ENCODE measurements around the gene NELL2.
"Not testable (repeated sequence)": the region's sequence is repeated elsewhere in the genome, so short reads cannot be mapped to it uniquely, and the experiment has no call there.

Gene NELL2
- total RNA-seq, result 0 to 3.4 (median 0.02) reads per million in 17 experiments

- peak in 2 of 4 experiments; percentile 1 to 2 for DNase-seq
Observed at GRCh38 chr12:44875954-44876543, at the start of gene NELL2. Gene NELL2 (minus strand): TSS chr12:44876315. CDS start chr12:44875869, 446 bp downstream.

- no peak for DNase-seq
Observed at GRCh38 chr12:44921736-44922135, 45.6 kb upstream of the NELL2 start.

GRCh38 chr12:44917141-44917540 lies 41.0 kb upstream of the NELL2 start:
- DNase-seq, result no peak

- no peak for DNase-seq
Observed at GRCh38 chr12:44915958-44916357, 39.8 kb upstream of the NELL2 start.

DNA sequence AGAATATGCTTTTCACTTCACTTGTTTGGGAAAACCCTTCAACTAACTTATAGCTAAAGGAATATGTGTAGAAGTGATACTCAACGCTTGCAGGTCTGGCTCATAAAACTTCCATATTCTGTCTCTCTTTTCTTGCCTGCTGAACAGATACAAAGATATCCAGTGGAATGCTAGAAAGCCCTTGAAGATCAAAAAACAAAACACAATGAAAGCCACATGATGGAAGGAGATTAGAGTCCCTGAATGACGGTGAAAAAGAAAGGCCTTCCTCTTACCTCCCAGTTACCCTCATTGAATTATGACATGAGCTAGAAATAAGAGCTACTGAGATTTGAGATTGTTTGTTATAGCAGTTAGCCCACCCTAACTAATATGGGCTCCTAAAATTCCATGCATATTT lies 28.2 kb upstream of the NELL2 start:
- no peak for DNase-seq

DNA sequence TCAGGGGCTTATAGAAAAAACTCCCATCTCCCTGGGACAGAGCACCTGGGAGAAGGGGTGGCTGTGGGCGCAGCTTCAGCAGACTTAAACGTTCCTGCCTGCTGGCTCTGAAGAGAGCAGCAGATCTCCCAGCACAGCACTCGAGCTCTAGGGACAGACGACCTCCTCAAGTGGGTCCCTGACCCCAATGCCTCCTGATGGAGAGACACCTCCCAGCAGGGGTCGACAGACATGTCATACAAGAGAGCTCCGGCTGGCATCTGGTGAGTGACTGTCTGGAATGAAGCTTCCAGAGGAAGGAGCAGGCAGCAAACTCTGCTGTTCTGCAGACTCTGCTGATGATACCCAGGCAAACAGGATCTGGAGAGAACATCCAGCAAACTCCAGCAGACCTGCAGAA lies 22.0 kb upstream of the NELL2 start:
- not testable (repeated sequence) for DNase-seq

- no peak for DNase-seq
Observed at GRCh38 chr12:44889926-44890325, 13.8 kb upstream of the NELL2 start.

DNA sequence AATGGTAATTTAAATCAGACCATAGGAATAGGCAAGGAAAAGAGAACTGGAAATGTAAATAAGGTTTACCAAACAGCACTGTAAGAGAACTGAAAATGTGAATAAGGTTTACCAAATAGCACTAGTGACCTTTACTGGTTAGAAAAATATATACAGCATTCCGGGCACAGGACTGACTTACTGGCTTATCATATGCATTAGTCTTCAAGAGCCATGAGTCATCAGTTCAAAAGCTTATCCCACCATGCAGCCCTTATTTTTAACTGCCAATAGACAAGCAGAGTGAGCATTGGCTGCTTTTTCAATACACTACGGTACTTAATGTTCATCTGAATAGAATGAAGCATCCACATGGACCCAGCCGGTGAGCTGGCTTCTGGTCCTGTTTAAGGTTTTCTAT lies 13.0 kb upstream of the NELL2 start:
- DNase-seq, result no peak

DNA sequence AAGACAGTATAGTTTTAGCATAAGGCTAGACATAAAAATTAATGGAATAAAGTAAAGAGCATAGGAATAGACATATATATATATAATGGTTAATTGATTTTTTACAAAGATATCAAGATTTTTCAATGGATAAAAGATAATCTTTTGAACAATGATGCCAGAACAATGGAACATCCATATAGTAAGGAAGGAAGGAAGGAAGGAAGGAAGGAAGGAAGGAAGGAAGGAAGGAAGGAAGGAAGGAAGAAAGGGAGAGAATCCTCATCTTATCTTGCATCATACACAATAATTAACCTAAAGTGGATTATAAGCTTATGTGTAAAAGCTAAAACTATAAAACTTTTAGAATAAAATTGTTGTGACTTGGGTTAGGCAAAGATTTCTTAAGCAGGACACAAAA lies 9.8 kb upstream of the NELL2 start:
- DNase-seq, result no peak

- DNase-seq, result no peak
Observed at GRCh38 chr12:44881197-44881596, 5.1 kb upstream of the NELL2 start.

GRCh38 chr12:44876544-44877410 lies 662 bp upstream of the NELL2 start:
- peak in 1 of 4 experiments; percentile 2 for DNase-seq

GRCh38 chr12:44875417-44875953 lies 630 bp downstream of the NELL2 start:
- DNase-seq, result no peak

- DNase-seq, result no peak
Observed at GRCh38 chr12:44874981-44875416, 1.1 kb downstream of the NELL2 start.

DNA sequence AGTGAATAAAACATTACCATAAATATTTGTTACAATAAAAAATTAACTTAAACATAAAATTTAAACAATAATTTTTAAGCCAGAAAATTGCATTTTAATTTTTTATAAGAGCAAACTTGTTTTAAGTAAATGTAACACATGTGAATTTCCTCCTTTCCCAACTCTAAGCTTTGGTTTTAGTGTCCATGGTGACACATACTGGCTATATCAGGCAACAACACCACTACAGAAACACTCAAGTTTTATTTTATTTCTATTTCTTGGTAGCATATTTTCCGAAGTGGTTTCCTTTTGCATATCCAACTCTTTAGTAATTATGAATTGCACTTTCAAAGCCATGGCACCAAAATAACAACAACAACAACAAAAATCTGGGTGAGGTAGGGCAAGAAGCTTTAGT lies 2.2 kb downstream of the NELL2 start:
- no peak for DNase-seq

DNA sequence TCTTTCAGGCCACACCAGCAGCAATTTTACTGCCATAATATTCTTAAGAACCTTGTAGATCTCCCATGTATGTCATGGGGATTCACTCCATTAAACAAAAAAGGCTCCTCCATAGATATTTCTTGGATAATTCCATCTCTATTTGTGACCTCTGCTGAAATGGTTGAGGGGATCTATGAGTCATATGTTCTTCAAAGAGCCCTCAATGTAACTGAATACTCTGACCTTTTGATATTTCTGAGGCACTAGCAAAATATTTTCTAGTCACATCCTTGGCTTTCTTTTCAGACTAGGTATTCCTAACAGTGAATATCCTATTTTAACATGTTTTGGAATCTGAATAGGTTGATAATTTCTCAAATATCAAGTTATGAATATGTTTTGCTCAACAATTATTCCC lies 6.6 kb downstream of the NELL2 start:
- DNase-seq, result no peak

DNA sequence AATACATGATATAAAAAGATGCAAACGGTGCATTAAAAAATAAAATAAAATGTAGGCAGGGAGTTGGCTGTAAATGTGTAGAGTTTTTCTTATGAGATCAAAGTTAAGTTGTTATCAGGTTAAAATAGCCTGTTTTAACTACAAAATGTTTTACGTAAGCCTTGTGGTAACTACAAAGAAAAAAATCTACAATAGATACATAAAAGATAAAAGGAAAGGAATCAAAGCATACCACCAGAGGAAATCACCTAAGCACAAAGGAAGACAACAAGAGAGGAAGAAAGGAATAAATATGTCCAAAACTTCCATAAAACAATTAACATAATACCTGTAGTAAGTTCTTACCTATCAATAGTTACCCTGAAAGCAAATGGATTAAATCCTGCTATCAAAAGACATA lies 12.2 kb downstream of the NELL2 start:
- no peak for DNase-seq

GRCh38 chr12:44859998-44860689 lies 16.0 kb downstream of the NELL2 start:
- DNase-seq, result no peak

DNA sequence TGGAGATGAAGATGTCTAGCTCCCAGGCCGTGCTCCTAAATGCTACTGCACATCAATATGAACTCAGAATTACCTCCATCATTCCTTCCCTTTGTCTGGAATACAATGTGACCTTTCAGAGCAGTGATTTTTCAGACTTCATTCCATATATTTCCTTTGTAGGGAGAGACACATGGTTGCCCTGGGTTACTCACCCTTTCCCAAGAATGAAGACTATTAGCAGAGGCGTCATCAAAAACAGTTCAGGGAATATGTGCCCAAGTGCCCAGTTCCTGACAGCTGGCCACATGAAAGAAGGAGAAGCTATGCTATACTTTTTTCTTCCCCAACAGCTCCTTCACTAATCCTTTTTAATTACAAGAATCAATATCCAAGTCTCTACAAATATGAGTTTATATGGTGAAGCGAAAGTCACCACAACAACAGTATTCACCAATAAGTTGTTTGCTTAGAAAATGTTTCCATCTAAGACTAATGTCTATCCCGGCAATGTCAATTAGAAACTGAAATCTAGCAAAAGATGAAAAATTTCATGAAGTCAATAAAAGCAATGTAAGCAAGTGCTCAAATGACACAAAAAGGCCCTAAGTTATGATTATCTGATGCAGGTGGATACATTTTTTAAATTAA lies 17.8 kb downstream of the NELL2 start:
- no peak for DNase-seq

DNA sequence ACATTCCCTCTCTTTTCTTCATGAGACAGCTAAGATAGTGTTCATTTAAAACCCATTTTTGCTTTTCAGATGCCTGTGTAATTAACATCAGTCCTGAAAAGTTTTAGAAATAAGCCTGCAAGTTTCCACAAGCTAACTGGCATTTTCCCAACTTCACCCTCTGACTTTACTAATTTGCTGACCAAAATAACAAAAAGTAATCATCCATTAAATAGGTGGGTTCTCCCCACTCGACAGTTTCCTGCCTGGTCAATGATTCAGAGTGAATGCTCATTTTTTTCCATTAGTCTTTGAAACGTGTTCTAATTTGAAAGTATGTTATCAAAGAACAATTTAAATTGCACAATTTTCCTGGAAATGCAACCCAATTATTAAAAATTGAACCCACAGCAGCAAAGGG lies 23.6 kb downstream of the NELL2 start:
- DNase-seq, result no peak

GRCh38 chr12:44851586-44851985 lies 24.5 kb downstream of the NELL2 start:
- no peak for DNase-seq

GRCh38 chr12:44848703-44849085 lies 27.4 kb downstream of the NELL2 start:
- no peak for DNase-seq

DNA sequence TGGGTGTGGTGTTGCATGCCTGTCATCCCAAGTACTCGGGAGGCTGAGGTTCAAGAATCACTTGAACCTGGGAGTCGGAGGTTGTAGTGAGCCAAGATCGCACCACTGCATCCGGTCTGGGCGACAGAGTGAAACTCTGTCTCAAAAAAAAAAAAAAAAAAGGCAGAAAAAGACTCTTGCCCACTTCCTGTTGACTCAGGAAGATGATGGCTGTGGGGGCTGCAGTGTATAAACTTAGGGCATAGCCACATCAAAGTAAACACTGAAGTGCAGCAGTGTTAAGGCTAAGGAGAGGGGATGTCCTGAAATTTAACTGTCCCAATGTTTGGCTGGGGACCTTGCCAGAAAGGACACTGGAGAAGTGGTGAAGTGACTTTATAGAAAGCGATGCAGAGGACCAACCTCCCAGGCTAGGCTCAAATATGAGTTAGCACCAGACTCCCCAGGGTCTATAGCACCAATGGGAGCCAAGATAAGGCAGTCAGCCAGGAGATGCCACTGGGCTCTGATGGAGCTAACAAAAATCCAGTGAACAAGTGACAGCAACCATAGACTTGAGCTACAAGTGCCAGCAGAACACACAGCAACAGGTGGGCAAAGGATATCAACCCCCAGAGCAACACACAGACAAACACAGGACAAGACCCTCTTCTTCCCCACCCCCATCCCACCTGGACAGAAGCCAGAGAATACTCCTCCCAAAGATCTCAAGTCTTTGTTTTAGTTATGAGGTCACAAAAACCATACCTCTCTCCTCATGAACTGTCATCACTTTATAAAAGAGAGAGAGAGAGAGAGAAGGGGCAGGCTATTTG lies 28.0 kb downstream of the NELL2 start:
- DNase-seq, result no peak
